GM12878 (cell line): ENCODE measurements around the gene TAC3. TPM values are rescaled to one million over a fixed set of nuclear protein-coding genes. Genes with fewer than 3 reads are reported as not detected.

Experiments used
- ATAC-seq: fragments of 200-7000 bp; cut with Tn5 transposase; 3 replicates; pipeline ENCODE4 v1.9.1; 2020; ENCODE audit warnings: mild to moderate bottlenecking, moderate library complexity
- BruUV-seq: library from RNA; stranded (reverse); fragments of 400-500 nt; replicated peaks from 2 replicates; lab custom pipeline; 2021; lab: Mats Ljungman, UMichigan
- CTCF ChIA-PET: fragments of 300-600 bp; sonication (Branson Sonifier 250); formaldehyde crosslinking; extraction: SDS; loops from one replicate; lab custom pipeline; 2021; ENCODE audit warnings: inconsistent platforms; lab: Yijun Ruan, JAX
- POLR2A ChIA-PET: fragments of 350-600 bp; formaldehyde crosslinking; extraction: SDS; loops from one replicate; lab custom pipeline; 2021; ENCODE audit warnings: inconsistent platforms; lab: Charles Lee
- RAD21 ChIA-PET: fragments of 300-600 bp; sonication (Branson Sonifier 250); formaldehyde crosslinking; loops from one replicate; lab custom pipeline; 2023; ENCODE audit warnings: antibody characterized with exemption; ENCODE audit not compliant: unreplicated experiment; lab: Charles Lee
- SMC1A ChIA-PET: fragments of 300-600 bp; sonication (Branson Sonifier 250); formaldehyde crosslinking; loops from one replicate; lab custom pipeline; 2023; ENCODE audit not compliant: unreplicated experiment, uncharacterized antibody; lab: Charles Lee
- DNase-seq: peaks from one replicate; pipeline ENCODE4 v3.0.0-alpha.2; 2011; ENCODE audit warnings: low read depth, low spot score
- FAIRE-seq: peaks from 3 replicates; lab custom pipeline; 2011; peaks lifted over from hg19 to GRCh38; lab: Jason Lieb, UNC
- H2AFZ ChIP-seq: 2 replicates; pipeline ENCODE4 v1.6.0; 2011; ENCODE audit warnings: low read depth, low read length, control low read depth; ENCODE audit not compliant: control insufficient read depth
- H3K27ac ChIP-seq: 2 replicates; pipeline ENCODE4 v1.5.1; 2011; ENCODE audit warnings: control low read depth; ENCODE audit not compliant: control insufficient read depth, insufficient read depth
- H3K27me3 ChIP-seq, 2 experiments: replicated peaks in 1 of 2; 2 replicates each; pipeline versions ENCODE4 v1.6.0 to v1.6.1; 2011; ENCODE audit warnings: low read length in 1 of 2; ENCODE audit not compliant: control insufficient read depth in 2 of 2, insufficient read depth in 2 of 2
- H3K36me3 ChIP-seq, 2 experiments: 2 replicates each; pipeline ENCODE4 v1.5.1; 2011; ENCODE audit warnings: low read length in 1 of 2; ENCODE audit not compliant: control insufficient read depth in 2 of 2, insufficient read depth in 2 of 2
- H3K4me1 ChIP-seq: 2 replicates; pipeline ENCODE4 v1.6.1; 2011; ENCODE audit warnings: mild to moderate bottlenecking, low read length, moderate library complexity, mixed read lengths; ENCODE audit not compliant: control insufficient read depth, insufficient read depth
- H3K4me2 ChIP-seq: 2 replicates; pipeline ENCODE4 v1.6.0; 2011; ENCODE audit warnings: control low read depth; ENCODE audit not compliant: control insufficient read depth, insufficient read depth
- H3K4me3 ChIP-seq: fragments of 200-600 bp; sonication (generic); 2 replicates; pipeline ENCODE4 v1.5.1; 2016
- H3K79me2 ChIP-seq: 2 replicates; pipeline ENCODE4 v1.6.0; 2011; ENCODE audit warnings: low read length; ENCODE audit not compliant: control insufficient read depth, insufficient read depth
- H3K9ac ChIP-seq: 2 replicates; pipeline ENCODE4 v1.8.0; 2011; ENCODE audit warnings: low read length, control low read depth, mixed read lengths; ENCODE audit not compliant: control insufficient read depth, insufficient read depth
- H3K9me3 ChIP-seq: replicated peaks from 3 replicates; pipeline ENCODE4 v1.5.1; 2011; ENCODE audit warnings: mild to moderate bottlenecking, low read length; ENCODE audit not compliant: control insufficient read depth, insufficient read depth
- H4K20me1 ChIP-seq: 2 replicates; pipeline ENCODE4 v1.6.0; 2011; ENCODE audit not compliant: control insufficient read depth, insufficient read depth
- ATF7 ChIP-seq: fragments of 450-650 bp; IDR thresholded peaks from 2 replicates; pipeline ENCODE4 v1.6.1; 2016; ENCODE audit warnings: low read depth, mild to moderate bottlenecking
- BHLHE40 ChIP-seq, 2 experiments: fragments of 450-650 bp in 1 of 2; IDR thresholded peaks; 2 replicates each; pipeline ENCODE4 v1.6.1; 2011 to 2017; ENCODE audit warnings: low read depth in 2 of 2, borderline replicate concordance in 1 of 2, improper control_type of control experiment in 1 of 2, low read length in 1 of 2, mild to moderate bottlenecking in 1 of 2
- CHD4 ChIP-seq: fragments of 200-600 bp; sonication (generic); IDR thresholded peaks from 2 replicates; pipeline ENCODE4 v1.6.1; 2016; ENCODE audit warnings: mild to moderate bottlenecking
- GABPA ChIP-seq: IDR thresholded peaks from 2 replicates; pipeline ENCODE4 v1.6.1; 2014; ENCODE audit warnings: antibody characterized with exemption, low read depth, mild to moderate bottlenecking, inconsistent platforms
- HDGF ChIP-seq: fragments of 450-650 bp; IDR thresholded peaks from 2 replicates; pipeline ENCODE4 v1.6.1; 2016; ENCODE audit warnings: antibody characterized with exemption
- JUNB ChIP-seq: IDR thresholded peaks from 2 replicates; pipeline ENCODE4 v1.6.1; 2016; ENCODE audit warnings: antibody characterized with exemption, mild to moderate bottlenecking
- KAT2A ChIP-seq: conservative IDR thresholded peaks from 2 replicates; pipeline ENCODE4 v1.6.1; 2011; ENCODE audit warnings: low read depth, low read length; ENCODE audit not compliant: control insufficient read depth
- LARP7 ChIP-seq: fragments of 450-650 bp; IDR thresholded peaks from 2 replicates; pipeline ENCODE4 v1.6.1; 2017; ENCODE audit warnings: mild to moderate bottlenecking
- NFYA ChIP-seq: IDR thresholded peaks from 2 replicates; pipeline ENCODE4 v1.6.1; 2011; ENCODE audit warnings: low read depth, mild to moderate bottlenecking, low read length, improper control_type of control experiment, borderline replicate concordance
- NR2C1 ChIP-seq: fragments of 450-650 bp; IDR thresholded peaks from 2 replicates; pipeline ENCODE4 v1.6.1; 2017; ENCODE audit warnings: antibody characterized with exemption, mild to moderate bottlenecking, moderate library complexity
- NR2F1 ChIP-seq: fragments of 450-650 bp; conservative IDR thresholded peaks from 2 replicates; pipeline ENCODE4 v1.6.1; 2017; ENCODE audit warnings: mild to moderate bottlenecking
- PAX8 ChIP-seq: fragments of 450-650 bp; IDR thresholded peaks from 2 replicates; pipeline ENCODE4 v1.6.1; 2017; ENCODE audit warnings: mild to moderate bottlenecking, moderate library complexity
- POLR2AphosphoS5 ChIP-seq: IDR thresholded peaks from 2 replicates; pipeline ENCODE4 v1.6.1; 2011; ENCODE audit warnings: mild to moderate bottlenecking, low read length, inconsistent platforms
- STAT1 ChIP-seq: fragments of 450-650 bp; conservative IDR thresholded peaks from 2 replicates; pipeline ENCODE4 v1.6.1; 2014; ENCODE audit warnings: antibody characterized with exemption, mild to moderate bottlenecking
- TARDBP ChIP-seq: IDR thresholded peaks from 2 replicates; pipeline ENCODE4 v1.6.1; 2016; ENCODE audit warnings: borderline replicate concordance
- YBX1 ChIP-seq: fragments of 450-650 bp; IDR thresholded peaks from 2 replicates; pipeline ENCODE4 v1.6.1; 2016; ENCODE audit warnings: antibody characterized with exemption
- WGBS: methylation state at CpG from one replicate; pipeline ENCODE4 v1.1.6; 2016; ENCODE audit warnings: low lambda C conversion rate; ENCODE audit not compliant: insufficient replicate concordance, insufficient coverage; ENCODE audit errors: missing lambda C conversion rate; 5-methylcytosine and 5-hydroxymethylcytosine counted together
- in situ Hi-C: fragments of 300-500 bp; cut with MboI; formaldehyde crosslinking; loops from 9 replicates; pipeline ENCODE4 v1.14.3; 2018; ENCODE audit warnings: mixed read lengths
- intact Hi-C: fragments of 100-400 bp; cut with micrococcal nuclease; formaldehyde crosslinking; loops from one replicate; pipeline ENCODE4 v1.14.2; 2022; ENCODE audit not compliant: unreplicated experiment
- polyA plus RNA-seq, 11 experiments: library from polyadenylated mRNA; depleted of rRNA in 4 of 11; unstranded in 6 of 11; stranded (reverse) in 5 of 11; fragments of >200 nt; fragmentation: Nextera tagmentation in 4 of 11; fragmentation: Illumina TruSeq in 1 of 11; extraction: Ambion mirVana in 4 of 11; extraction: Trizol in 1 of 11; gene quantifications; 1 replicate in 1 of 11; 2 replicates in 10 of 11; pipeline versions ENCODE4 v1.2.1 to v1.2.3, GENCODE V29; 2011 to 2016; ENCODE audit warnings: inconsistent platforms in 2 of 11, missing spikeins in 2 of 11, low read depth in 1 of 11
- total RNA-seq, 4 experiments: library from RNA; depleted of rRNA in 3 of 4; stranded (reverse); fragments of >200 nt in 3 of 4; fragmentation: Illumina TruSeq in 1 of 4; extraction: Trizol in 1 of 4; gene quantifications; 2 replicates each; pipeline versions ENCODE4 v1.2.1 to v1.2.3, GENCODE V29; 2013 to 2021
- TF ChIP-seq, protein P1 (sequence below): fragments of 450-650 bp; formaldehyde crosslinking; IDR thresholded peaks from 2 replicates; pipeline ENCODE4 v1.4.0; 2020; ENCODE audit warnings: mild to moderate bottlenecking, moderate library complexity
- TF ChIP-seq, protein P2 (sequence below): fragments of 450-650 bp; IDR thresholded peaks from 2 replicates; pipeline ENCODE4 v1.6.1; 2018; ENCODE audit warnings: mild to moderate bottlenecking, low read depth, moderate library complexity; ENCODE audit not compliant: partially characterized antibody
- TF ChIP-seq, protein P3 (sequence below): IDR thresholded peaks from 2 replicates; pipeline ENCODE4 v1.6.1; 2012; ENCODE audit warnings: low read depth, low read length, improper control_type of control experiment

Gene TAC3
- total and polyA plus RNA-seq, 10 of the 15 experiments (the other 5 are each of a cell fraction or from before 2014, with no cell fraction given), result 0.11 to 0.18 (median 0.13) TPM; not detected in 7

- ChIA-PET POLR2A (interaction anchor here (0.8 to 2.3 kb wide), 4 partner anchors 10 to 249 kb away, joined by 3 to 8 read pairs (median 3); partner anchors contain the start of genes PRIM1 and STAT6), RAD21 (interaction anchor here (0.7 to 5.8 kb wide), 24 partner anchors 10 to 365 kb away, joined by 3 to 44 read pairs (median 4); partner anchors contain the start of genes HSD17B6 and STAT6), SMC1A (interaction anchor here (1.0 to 12.3 kb wide), 17 partner anchors 10 to 407 kb away, joined by 3 to 125 read pairs (median 7); partner anchors contain the start of genes HSD17B6 and STAT6), CTCF (interaction anchor here (0.6 to 12.1 kb wide), 53 partner anchors 10 to 675 kb away, joined by 3 to 177 read pairs (median 4); partner anchors contain the start of genes HSD17B6, MYO1A, NACA and NEMP1)
- Histone ChIP-seq H3K36me3 (peaks cover 1 to 6% of the 10 kb centered on the region in 2 experiments; a peak in 2 of 4 replicates), H4K20me1 (no peaks in the 10 kb centered on the region), H3K79me2 (peaks cover 6% of the 10 kb centered on the region), H2AFZ (no peak overlapping the region), H3K4me3 (no peak overlapping the region), H3K27me3 (no peaks in the 10 kb centered on the region), H3K9ac (no peak overlapping the region), H3K4me2 (no peak overlapping the region; the same call in 1 of the 2 replicates), H3K4me1 (peaks cover 34% of the 10 kb centered on the region), H3K27ac (no peak overlapping the region), H3K9me3 (no peaks in the 10 kb centered on the region)
- FAIRE-seq, result no peak
- in situ Hi-C loops (loop anchor here (5.0 kb wide), 2 partner anchors 111 to 244 kb away; partner anchors contain the start of gene STAT6), intact Hi-C loops (loop anchor here (1.0 kb wide), 2 partner anchors 161 to 244 kb away; no protein-coding TSS in a partner anchor)
- no peak for DNase-seq
- 32% methylated on average over 13 of the region's 13 CpGs for WGBS
- no TSS peak for BruUV-seq
- ATAC-seq, result peak; percentile 63
- no peak for TF ChIP-seq GABPA
- peak; percentile 76 for TF ChIP-seq NR2C1
- TF ChIP-seq JUNB, result no peak
- peak; percentile 96 for TF ChIP-seq NR2F1
- no peak for TF ChIP-seq CHD4
- TF ChIP-seq YBX1, result no peak
- TF ChIP-seq, protein P1, sequence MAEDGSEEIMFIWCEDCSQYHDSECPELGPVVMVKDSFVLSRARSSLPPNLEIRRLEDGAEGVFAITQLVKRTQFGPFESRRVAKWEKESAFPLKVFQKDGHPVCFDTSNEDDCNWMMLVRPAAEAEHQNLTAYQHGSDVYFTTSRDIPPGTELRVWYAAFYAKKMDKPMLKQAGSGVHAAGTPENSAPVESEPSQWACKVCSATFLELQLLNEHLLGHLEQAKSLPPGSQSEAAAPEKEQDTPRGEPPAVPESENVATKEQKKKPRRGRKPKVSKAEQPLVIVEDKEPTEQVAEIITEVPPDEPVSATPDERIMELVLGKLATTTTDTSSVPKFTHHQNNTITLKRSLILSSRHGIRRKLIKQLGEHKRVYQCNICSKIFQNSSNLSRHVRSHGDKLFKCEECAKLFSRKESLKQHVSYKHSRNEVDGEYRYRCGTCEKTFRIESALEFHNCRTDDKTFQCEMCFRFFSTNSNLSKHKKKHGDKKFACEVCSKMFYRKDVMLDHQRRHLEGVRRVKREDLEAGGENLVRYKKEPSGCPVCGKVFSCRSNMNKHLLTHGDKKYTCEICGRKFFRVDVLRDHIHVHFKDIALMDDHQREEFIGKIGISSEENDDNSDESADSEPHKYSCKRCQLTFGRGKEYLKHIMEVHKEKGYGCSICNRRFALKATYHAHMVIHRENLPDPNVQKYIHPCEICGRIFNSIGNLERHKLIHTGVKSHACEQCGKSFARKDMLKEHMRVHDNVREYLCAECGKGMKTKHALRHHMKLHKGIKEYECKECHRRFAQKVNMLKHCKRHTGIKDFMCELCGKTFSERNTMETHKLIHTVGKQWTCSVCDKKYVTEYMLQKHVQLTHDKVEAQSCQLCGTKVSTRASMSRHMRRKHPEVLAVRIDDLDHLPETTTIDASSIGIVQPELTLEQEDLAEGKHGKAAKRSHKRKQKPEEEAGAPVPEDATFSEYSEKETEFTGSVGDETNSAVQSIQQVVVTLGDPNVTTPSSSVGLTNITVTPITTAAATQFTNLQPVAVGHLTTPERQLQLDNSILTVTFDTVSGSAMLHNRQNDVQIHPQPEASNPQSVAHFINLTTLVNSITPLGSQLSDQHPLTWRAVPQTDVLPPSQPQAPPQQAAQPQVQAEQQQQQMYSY (CRISPR knock-in tag), result no peak
- 0 out of 2 replicates have a peak, but pooled peaks have one; percentile 17 for TF ChIP-seq LARP7
- TF ChIP-seq POLR2AphosphoS5, result no peak
- TF ChIP-seq NFYA, result no peak
- no peak for TF ChIP-seq KAT2A
- TF ChIP-seq, protein P2, sequence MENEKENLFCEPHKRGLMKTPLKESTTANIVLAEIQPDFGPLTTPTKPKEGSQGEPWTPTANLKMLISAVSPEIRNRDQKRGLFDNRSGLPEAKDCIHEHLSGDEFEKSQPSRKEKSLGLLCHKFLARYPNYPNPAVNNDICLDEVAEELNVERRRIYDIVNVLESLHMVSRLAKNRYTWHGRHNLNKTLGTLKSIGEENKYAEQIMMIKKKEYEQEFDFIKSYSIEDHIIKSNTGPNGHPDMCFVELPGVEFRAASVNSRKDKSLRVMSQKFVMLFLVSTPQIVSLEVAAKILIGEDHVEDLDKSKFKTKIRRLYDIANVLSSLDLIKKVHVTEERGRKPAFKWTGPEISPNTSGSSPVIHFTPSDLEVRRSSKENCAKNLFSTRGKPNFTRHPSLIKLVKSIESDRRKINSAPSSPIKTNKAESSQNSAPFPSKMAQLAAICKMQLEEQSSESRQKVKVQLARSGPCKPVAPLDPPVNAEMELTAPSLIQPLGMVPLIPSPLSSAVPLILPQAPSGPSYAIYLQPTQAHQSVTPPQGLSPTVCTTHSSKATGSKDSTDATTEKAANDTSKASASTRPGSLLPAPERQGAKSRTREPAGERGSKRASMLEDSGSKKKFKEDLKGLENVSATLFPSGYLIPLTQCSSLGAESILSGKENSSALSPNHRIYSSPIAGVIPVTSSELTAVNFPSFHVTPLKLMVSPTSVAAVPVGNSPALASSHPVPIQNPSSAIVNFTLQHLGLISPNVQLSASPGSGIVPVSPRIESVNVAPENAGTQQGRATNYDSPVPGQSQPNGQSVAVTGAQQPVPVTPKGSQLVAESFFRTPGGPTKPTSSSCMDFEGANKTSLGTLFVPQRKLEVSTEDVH, result no peak
- no peak for TF ChIP-seq PAX8
- TF ChIP-seq ATF7, result no peak
- no peak for TF ChIP-seq TARDBP
- TF ChIP-seq, protein P3, sequence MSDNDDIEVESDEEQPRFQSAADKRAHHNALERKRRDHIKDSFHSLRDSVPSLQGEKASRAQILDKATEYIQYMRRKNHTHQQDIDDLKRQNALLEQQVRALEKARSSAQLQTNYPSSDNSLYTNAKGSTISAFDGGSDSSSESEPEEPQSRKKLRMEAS, result no peak
- no peak for TF ChIP-seq STAT1
- TF ChIP-seq BHLHE40 (IDR thresholded peaks at IDR 0.05; ENCODE audit: borderline replicate concordance in 1 of 2, low read depth in 2 of 2, low read length in 1 of 2), result peak; percentile 72 to 81
- TF ChIP-seq HDGF, result 0 out of 2 replicates have a peak, but pooled peaks have one; percentile 14
Observed at GRCh38 chr12:57001448-57001906, 14.9 kb downstream of the TAC3 start.
